Fibroblast of the aortic adventitia (primary cell): ENCODE data around the gene CAPS. TPM values are rescaled to one million over a fixed set of nuclear protein-coding genes. Genes with fewer than 3 reads are reported as not detected.

Experiments used
- DNase-seq: peaks from one replicate; pipeline ENCODE4 v3.0.0-alpha.2; 2010; ENCODE audit warnings: low read depth
- H3K4me3 ChIP-seq: 2 replicates; pipeline ENCODE4 v1.5.1; 2011; ENCODE audit warnings: low read depth, mild to moderate bottlenecking, control low read depth, low read length, moderate library complexity
- CTCF ChIP-seq: IDR thresholded peaks from 2 replicates; pipeline ENCODE4 v1.5.1; 2011; ENCODE audit warnings: mild to moderate bottlenecking, low read length, control low read depth, inconsistent platforms; ENCODE audit not compliant: insufficient read depth
- total RNA-seq: library from RNA; depleted of rRNA; stranded (reverse); fragments of >200 nt; gene quantifications from 2 replicates; pipeline ENCODE4 v1.2.3, GENCODE V29; 2012; ENCODE audit warnings: low replicate concordance

Gene CAPS
- total RNA-seq, 1 donor = 3.5 TPM

GRCh38 chr19:5963855-5964254 is 49.8 kb downstream of the CAPS start:
- no peak for TF ChIP-seq CTCF
- DNase-seq = no peak
- no peak overlapping the region for H3K4me3 ChIP-seq

GRCh38 chr19:5964816-5965565 is 50.9 kb downstream of the CAPS start:
- no peak overlapping the region for H3K4me3 ChIP-seq
- TF ChIP-seq CTCF = no peak
- DNase-seq = no peak

Other genes with a start within 250 kb of the CAPS start
- 15.4 and 31.1 TPM in 2 replicates for gene MICOS13, start 233.7 kb upstream of the CAPS start, total RNA-seq
- 10.8 and 17.2 TPM in 2 replicates for gene HSD11B1L, start 233.2 kb upstream of the CAPS start, total RNA-seq
- gene RPL36, start 224.0 kb upstream of the CAPS start, total RNA-seq = 87.7 and 296 TPM in 2 replicates
- 80.3 and 130 TPM in 2 replicates for gene LONP1, start 194.1 kb upstream of the CAPS start, total RNA-seq
- gene CATSPERD, start 193.6 kb upstream of the CAPS start, total RNA-seq = not detected in 2 replicates
- 0.09 and 1.1 TPM in 2 replicates for gene PRR22, start 129.5 kb upstream of the CAPS start, total RNA-seq
- 16.9 and 82.9 TPM in 2 replicates for gene DUS3L, start 123.1 kb upstream of the CAPS start, total RNA-seq
- 0.09 TPM in 1 of 2 replicates, not detected in the other for gene NRTN, start 109.2 kb upstream of the CAPS start, total RNA-seq
- gene FUT6, start 74.6 kb upstream of the CAPS start, total RNA-seq = not detected in 2 replicates
- gene FUT3, start 62.8 kb upstream of the CAPS start, total RNA-seq = not detected in 2 replicates
- gene FUT5, start 43.7 kb upstream of the CAPS start, total RNA-seq = not detected in 2 replicates
- 172 and 261 TPM in 2 replicates for gene NDUFA11, start 10.5 kb upstream of the CAPS start, total RNA-seq
- gene VMAC, start 9.4 kb upstream of the CAPS start, total RNA-seq = 3.2 and 5.6 TPM in 2 replicates
- 41.4 and 58.0 TPM in 2 replicates for gene RANBP3, start 63.9 kb downstream of the CAPS start, total RNA-seq
- gene RFX2, start 196.2 kb downstream of the CAPS start, total RNA-seq = 10.7 and 14.2 TPM in 2 replicates
- 0.18 TPM in 1 of 2 replicates, not detected in the other for gene ACSBG2, start 221.4 kb downstream of the CAPS start, total RNA-seq